Mesenchymal stem cell (in vitro differentiated cells and primary cell): Measurements from ENCODE around the gene EFNA2.
"Not testable (repeated sequence)": the region's sequence is repeated elsewhere in the genome, so short reads cannot be mapped to it uniquely, and the experiment has no call there.

Experiments used
- DNase-seq: peaks from one replicate; pipeline ENCODE4 v3.0.0-alpha.2; 2013
- H2AFZ ChIP-seq: one replicate; pipeline ENCODE4 v1.6.1; 2013; ENCODE audit warnings: low read depth, mild to moderate bottlenecking, control low read depth, inconsistent platforms, low read length, moderate library complexity
- H2AK5ac ChIP-seq: 2 replicates; pipeline ENCODE4 v1.6.1; 2013; ENCODE audit warnings: low read length, moderate library complexity, mild to moderate bottlenecking, inconsistent platforms; ENCODE audit not compliant: severe bottlenecking
- H2BK120ac ChIP-seq: one replicate; pipeline ENCODE4 v1.6.1; 2013; ENCODE audit warnings: low read depth, mild to moderate bottlenecking, inconsistent platforms, low read length, moderate library complexity
- H2BK12ac ChIP-seq, 2 experiments: one replicate each; pipeline ENCODE4 v1.6.1; 2013; ENCODE audit warnings: inconsistent platforms in 2 of 2, low read length in 2 of 2, mild to moderate bottlenecking in 2 of 2, moderate library complexity in 2 of 2, control low read depth in 1 of 2
- H2BK15ac ChIP-seq: one replicate; pipeline ENCODE4 v1.6.1; 2013; ENCODE audit warnings: mild to moderate bottlenecking, low read depth, inconsistent platforms; ENCODE audit not compliant: poor library complexity, severe bottlenecking
- H2BK5ac ChIP-seq: 2 replicates; pipeline ENCODE4 v1.6.1; 2013; ENCODE audit warnings: low read depth, mild to moderate bottlenecking, low read length, control low read depth, inconsistent platforms; ENCODE audit not compliant: poor library complexity, severe bottlenecking
- H3K14ac ChIP-seq, 2 experiments: one replicate each; pipeline ENCODE4 v1.6.1; 2013; ENCODE audit warnings: inconsistent platforms in 2 of 2, low read length in 2 of 2, control low read depth in 1 of 2, mild to moderate bottlenecking in 1 of 2, moderate library complexity in 1 of 2
- H3K18ac ChIP-seq, 2 experiments: one replicate each; pipeline ENCODE4 v1.6.1; 2013; ENCODE audit warnings: inconsistent platforms in 2 of 2, low read length in 2 of 2, control low read depth in 1 of 2, low read depth in 1 of 2, mild to moderate bottlenecking in 1 of 2
- H3K23ac ChIP-seq, 2 experiments: one replicate each; pipeline ENCODE4 v1.6.1; 2013; ENCODE audit warnings: inconsistent platforms in 2 of 2, low read length in 2 of 2, mild to moderate bottlenecking in 2 of 2, moderate library complexity in 2 of 2, control low read depth in 1 of 2
- H3K27ac ChIP-seq: 2 replicates; pipeline ENCODE4 v1.5.1; 2013; ENCODE audit warnings: mild to moderate bottlenecking, moderate library complexity, low read length, control low read depth, inconsistent platforms; ENCODE audit not compliant: poor library complexity, severe bottlenecking
- H3K27me3 ChIP-seq, 2 experiments: 2 replicates each; pipeline versions ENCODE4 v1.6.1 to v1.7.0; 2013; ENCODE audit warnings: low read length in 2 of 2, mild to moderate bottlenecking in 2 of 2, moderate library complexity in 2 of 2, control low read depth in 1 of 2, inconsistent platforms in 1 of 2; ENCODE audit not compliant: control insufficient read depth in 1 of 2, insufficient read depth in 1 of 2
- H3K36me3 ChIP-seq, 2 experiments: 2 replicates each; pipeline versions ENCODE4 v1.6.1 to v1.7.0; 2013; ENCODE audit warnings: low read length in 2 of 2, control low read depth in 1 of 2, inconsistent platforms in 1 of 2, low read depth in 1 of 2, mild to moderate bottlenecking in 1 of 2; ENCODE audit not compliant: insufficient read depth in 2 of 2, control insufficient read depth in 1 of 2
- H3K4ac ChIP-seq, 2 experiments: one replicate each; pipeline ENCODE4 v1.6.1; 2013; ENCODE audit warnings: inconsistent platforms in 2 of 2, low read length in 2 of 2, mild to moderate bottlenecking in 2 of 2, moderate library complexity in 2 of 2, control low read depth in 1 of 2, low read depth in 1 of 2
- H3K4me1 ChIP-seq: 2 replicates; pipeline ENCODE4 v1.6.1; 2013; ENCODE audit warnings: low read depth, low read length, control low read depth; ENCODE audit not compliant: control insufficient read depth, insufficient read depth
- H3K4me2 ChIP-seq: 2 replicates; pipeline ENCODE4 v1.6.1; 2013; ENCODE audit warnings: low read length, mild to moderate bottlenecking, inconsistent platforms; ENCODE audit not compliant: poor library complexity, severe bottlenecking
- H3K4me3 ChIP-seq, 2 experiments: 2 replicates each; pipeline versions ENCODE4 v1.5.1 to v1.7.0; 2013; ENCODE audit warnings: low read length in 2 of 2, mild to moderate bottlenecking in 2 of 2, control low read depth in 1 of 2, low read depth in 1 of 2; ENCODE audit not compliant: insufficient read depth in 1 of 2
- H3K79me1 ChIP-seq: replicated peaks from 2 replicates; pipeline ENCODE4 v1.6.1; 2013; ENCODE audit warnings: mild to moderate bottlenecking, control low read depth, low read length, inconsistent platforms; ENCODE audit not compliant: poor library complexity, severe bottlenecking
- H3K9ac ChIP-seq: 2 replicates; pipeline ENCODE4 v1.7.0; 2013; ENCODE audit warnings: mild to moderate bottlenecking, low read length, moderate library complexity
- H3K9me3 ChIP-seq: 2 replicates; pipeline ENCODE4 v1.7.0; 2013; ENCODE audit warnings: mild to moderate bottlenecking, low read length; ENCODE audit not compliant: control insufficient read depth
- H4K8ac ChIP-seq: one replicate; pipeline ENCODE4 v1.6.1; 2013; ENCODE audit warnings: inconsistent platforms, mild to moderate bottlenecking, low read length, moderate library complexity
- H4K91ac ChIP-seq: one replicate; pipeline ENCODE4 v1.6.1; 2013; ENCODE audit warnings: mild to moderate bottlenecking, low read length, inconsistent platforms
- WGBS: methylation state at CpG from one replicate; pipeline ENCODE4 v1.1.7; 2013; ENCODE audit warnings: mixed read lengths; 5-methylcytosine and 5-hydroxymethylcytosine counted together

The EFNA2 gene

DNA sequence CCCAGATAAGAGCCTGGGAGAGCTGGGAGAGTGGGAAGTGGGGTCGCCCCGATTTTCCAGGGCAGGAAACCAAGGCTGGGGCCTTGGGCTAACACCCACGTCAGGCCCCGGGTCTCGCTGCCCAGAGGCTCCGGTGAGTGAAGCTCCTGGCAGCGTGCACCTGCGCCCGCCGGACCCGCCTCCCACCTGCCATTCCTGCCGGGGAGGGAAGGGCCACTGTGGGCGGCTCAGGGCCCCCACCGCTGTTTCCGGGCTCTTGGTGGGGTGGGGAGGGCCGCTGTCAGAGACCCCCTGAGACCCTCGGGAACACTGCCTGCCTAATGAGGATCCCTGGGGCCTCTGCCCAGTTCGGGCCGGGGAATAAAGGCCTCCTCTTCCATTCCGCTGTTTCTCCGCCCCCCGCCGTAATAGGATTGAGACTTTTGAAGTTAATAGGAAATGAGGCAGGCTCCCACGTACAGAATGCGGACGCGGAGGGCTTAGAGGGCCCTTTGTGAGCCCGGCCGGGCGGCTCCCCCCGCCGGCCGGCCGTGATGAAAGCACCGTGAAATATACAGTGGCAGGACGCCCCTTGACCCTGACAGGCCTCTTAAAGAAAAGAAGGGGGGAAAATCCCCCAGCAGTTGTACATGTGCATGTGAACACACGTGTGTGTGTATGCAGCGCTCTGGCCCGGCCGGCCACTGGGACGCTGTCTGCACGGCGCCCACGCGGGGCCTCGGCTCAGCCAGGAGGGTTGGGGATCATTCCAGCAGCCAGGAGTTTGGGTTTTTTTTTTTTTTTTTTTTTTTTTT is 33.2 kb downstream of the EFNA2 start:
- no peak overlapping the region for H4K8ac ChIP-seq
- no peak overlapping the region for H3K4me2 ChIP-seq
- no peak overlapping the region for H3K4ac ChIP-seq
- no peak overlapping the region for H3K14ac ChIP-seq
- H2BK15ac ChIP-seq, result no peak overlapping the region
- H3K4me1 ChIP-seq, result peaks cover 12% of the 10 kb centered on the region
- H4K91ac ChIP-seq, result no peak overlapping the region
- no peak overlapping the region for H2AFZ ChIP-seq
- H3K9ac ChIP-seq, result no peak overlapping the region
- no peak overlapping the region for H2AK5ac ChIP-seq
- no peak overlapping the region for H3K27ac ChIP-seq
- H3K79me1 ChIP-seq, result no peaks in the 10 kb centered on the region
- no peaks in the 10 kb centered on the region for H3K9me3 ChIP-seq
- peaks cover 30 to 73% of the 10 kb centered on the region in 2 experiments for H3K27me3 ChIP-seq
- no peak overlapping the region for H3K23ac ChIP-seq
- H2BK120ac ChIP-seq, result no peak overlapping the region
- H3K4me3 ChIP-seq, result no peak overlapping the region
- no peak for DNase-seq
- H2BK12ac ChIP-seq, result no peak overlapping the region
- no peak overlapping the region for H3K18ac ChIP-seq
- WGBS, result 67% methylated on average over 45 of the region's 46 CpGs
- H2BK5ac ChIP-seq, result no peak overlapping the region
- no peaks in the 10 kb centered on the region for H3K36me3 ChIP-seq

DNA sequence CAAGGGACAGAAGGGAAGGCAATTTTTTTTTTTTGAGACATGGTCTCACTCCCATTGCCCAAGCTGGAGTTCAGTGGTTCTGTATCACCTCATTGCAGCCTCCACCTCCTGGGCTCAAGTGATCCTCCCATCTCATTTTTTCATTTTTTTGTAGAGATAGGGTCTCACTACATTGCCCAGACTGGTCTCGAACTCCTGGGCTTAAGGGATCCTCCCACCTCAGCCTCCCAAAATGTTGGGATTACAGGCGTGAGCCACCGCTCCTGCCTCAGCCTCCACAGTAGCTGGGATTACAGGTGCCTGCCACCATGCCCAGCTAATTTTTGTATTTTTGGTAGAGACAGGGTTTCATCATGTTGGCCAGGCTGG is 34.6 kb downstream of the EFNA2 start:
- H2BK120ac ChIP-seq, H2BK5ac ChIP-seq, H4K91ac ChIP-seq, H2BK12ac ChIP-seq, H3K23ac ChIP-seq, DNase-seq, H2AFZ ChIP-seq, H3K36me3 ChIP-seq, H3K4me3 ChIP-seq, H3K79me1 ChIP-seq, H3K4ac ChIP-seq, H3K9me3 ChIP-seq, H3K14ac ChIP-seq, H2AK5ac ChIP-seq, H4K8ac ChIP-seq, H3K4me2 ChIP-seq, H3K18ac ChIP-seq, H3K9ac ChIP-seq, H3K4me1 ChIP-seq, H2BK15ac ChIP-seq, H3K27ac ChIP-seq: not testable (repeated sequence)
- H3K27me3 ChIP-seq, result peaks cover 30 to 69% of the 10 kb centered on the region in 2 experiments
- WGBS, result 96% methylated on average over 3 of the region's 3 CpGs

DNA sequence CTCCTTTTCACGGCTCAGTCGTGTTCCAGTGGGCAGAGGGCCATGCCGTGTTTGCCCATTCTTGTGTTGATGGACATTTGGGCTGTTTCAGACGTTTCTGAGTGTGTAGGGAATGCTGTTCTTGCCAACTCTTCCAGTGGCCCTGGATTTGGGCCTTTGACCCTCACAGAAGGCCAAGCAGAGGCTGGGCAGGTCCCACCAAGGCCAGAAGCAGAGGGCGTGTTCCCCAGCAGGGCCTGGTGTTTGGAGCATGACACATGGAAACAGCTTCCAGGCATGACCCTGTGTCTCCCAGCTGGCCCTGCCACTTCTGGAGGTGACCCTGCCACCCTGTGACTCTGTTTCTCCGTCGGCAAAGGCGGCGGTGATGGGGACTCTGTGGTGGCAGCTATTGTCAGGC is 35.9 kb downstream of the EFNA2 start:
- H4K91ac ChIP-seq, result no peak overlapping the region
- H3K9me3 ChIP-seq, result no peaks in the 10 kb centered on the region
- no peaks in the 10 kb centered on the region for H3K79me1 ChIP-seq
- H2BK5ac ChIP-seq, result no peak overlapping the region
- H2BK120ac ChIP-seq, result no peak overlapping the region
- H3K27ac ChIP-seq, result no peak overlapping the region
- H3K18ac ChIP-seq, result no peak overlapping the region
- peaks cover 23 to 58% of the 10 kb centered on the region in 2 experiments for H3K27me3 ChIP-seq
- peak overlapping the region in 1 of 2 experiments; percentile 35 for H3K14ac ChIP-seq
- H3K4me1 ChIP-seq, result no peaks in the 10 kb centered on the region
- no peak overlapping the region for H3K4me3 ChIP-seq
- no peak overlapping the region for H2AFZ ChIP-seq
- H2BK15ac ChIP-seq, result no peak overlapping the region
- no peak overlapping the region for H3K23ac ChIP-seq
- H3K4ac ChIP-seq, result no peak overlapping the region
- no peak overlapping the region for H3K9ac ChIP-seq
- H4K8ac ChIP-seq, result no peak overlapping the region
- WGBS, result 87% methylated on average over 9 of the region's 9 CpGs
- no peak for DNase-seq
- H2AK5ac ChIP-seq, result no peak overlapping the region
- no peak overlapping the region for H3K4me2 ChIP-seq
- H2BK12ac ChIP-seq, result no peak overlapping the region
- H3K36me3 ChIP-seq, result no peaks in the 10 kb centered on the region

DNA sequence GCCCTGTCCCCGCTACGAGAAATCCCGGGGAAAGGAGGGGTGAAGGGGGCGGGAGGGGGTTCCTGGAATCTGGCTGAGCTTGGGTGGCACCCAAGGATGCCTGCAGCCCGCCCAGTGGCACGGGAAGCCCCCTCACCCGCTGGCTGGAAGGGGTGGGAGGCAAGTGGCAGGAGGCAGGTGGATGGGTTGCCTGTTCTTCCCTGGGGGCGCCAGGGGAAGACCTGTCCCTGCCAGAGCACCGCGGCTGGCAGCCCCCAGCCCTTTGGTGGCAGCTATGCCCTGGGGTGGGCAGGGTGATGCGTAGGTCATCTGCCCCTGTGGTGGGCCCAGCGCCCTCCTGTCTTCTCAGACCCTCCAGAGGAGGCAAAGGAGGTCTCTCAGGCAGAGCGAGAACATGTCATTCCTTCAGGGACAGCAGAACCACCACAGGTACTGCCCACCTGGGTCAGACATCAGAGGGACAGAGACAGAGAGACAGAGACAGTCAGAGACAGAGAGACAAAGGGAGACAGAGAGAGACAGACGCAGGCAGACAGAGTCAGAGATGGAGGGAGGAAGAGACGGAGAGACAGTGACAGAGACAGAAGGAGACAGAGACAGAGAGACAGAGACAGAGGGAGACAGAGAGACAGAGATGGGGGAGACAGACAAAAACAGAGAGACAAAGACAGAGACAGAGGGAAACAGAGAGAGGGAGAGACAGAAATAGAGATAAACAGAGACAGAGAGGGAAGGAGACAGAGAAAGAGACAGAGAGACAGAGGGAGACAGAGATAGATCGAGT is 36.7 kb downstream of the EFNA2 start:
- no peak overlapping the region for H3K4ac ChIP-seq
- no peak overlapping the region for H3K9ac ChIP-seq
- 90% methylated on average over 16 of the region's 16 CpGs for WGBS
- no peak overlapping the region for H2BK12ac ChIP-seq
- H2BK15ac ChIP-seq, result no peak overlapping the region
- no peak overlapping the region for H2BK120ac ChIP-seq
- no peak overlapping the region for H4K8ac ChIP-seq
- H3K18ac ChIP-seq, result no peak overlapping the region
- H3K14ac ChIP-seq, result no peak overlapping the region
- no peak overlapping the region for H2AFZ ChIP-seq
- no peak overlapping the region for H2BK5ac ChIP-seq
- no peak overlapping the region for H3K4me3 ChIP-seq
- H3K79me1 ChIP-seq, result no peaks in the 10 kb centered on the region
- peak overlapping the region in 1 of 2 experiments; percentile 50 for H3K23ac ChIP-seq
- peaks cover 14 to 49% of the 10 kb centered on the region in 2 experiments for H3K27me3 ChIP-seq
- no peak overlapping the region for H4K91ac ChIP-seq
- DNase-seq, result no peak
- no peaks in the 10 kb centered on the region for H3K36me3 ChIP-seq
- H3K27ac ChIP-seq, result no peak overlapping the region
- H3K9me3 ChIP-seq, result no peaks in the 10 kb centered on the region
- H3K4me1 ChIP-seq, result no peaks in the 10 kb centered on the region
- H2AK5ac ChIP-seq, result no peak overlapping the region
- no peak overlapping the region for H3K4me2 ChIP-seq
